MCF 10A (cell line): Measurements from ENCODE around the gene FNTB. TPM values are rescaled to one million over a fixed set of nuclear protein-coding genes. Genes with fewer than 3 reads are reported as not detected.

ENCODE experiments used
- BruUV-seq: library from RNA; stranded (reverse); fragments of 400-500 nt; replicated peaks from 2 replicates; lab custom pipeline; 2021; lab: Mats Ljungman, UMichigan
- CTCF ChIA-PET: fragments of 300-600 bp; sonication (Branson Sonifier 250); formaldehyde crosslinking; extraction: SDS; loops from one replicate; lab custom pipeline; 2021; ENCODE audit warnings: antibody characterized with exemption, inconsistent platforms; lab: Yijun Ruan, JAX
- POLR2A ChIA-PET: fragments of 300-600, 350-650 bp; sonication (Branson Sonifier 250); formaldehyde crosslinking; extraction: SDS; loops from one replicate; lab custom pipeline; 2020; ENCODE audit warnings: antibody characterized with exemption, inconsistent platforms; lab: Yijun Ruan, JAX
- DNase-seq: peaks from one replicate; pipeline ENCODE4 v3.0.0-alpha.2; 2018; ENCODE audit not compliant: unreplicated experiment
- H3K27ac Mint-ChIP-seq: one replicate; pipeline ENCODE4 v1.8.0; 2022; ENCODE audit warnings: mild to moderate bottlenecking, low read depth, mixed read lengths; ENCODE audit not compliant: unreplicated experiment
- H3K27me3 Mint-ChIP-seq: one replicate; pipeline ENCODE4 v1.8.0; 2022; ENCODE audit warnings: mixed read lengths; ENCODE audit not compliant: insufficient read depth, unreplicated experiment
- H3K36me3 Mint-ChIP-seq: one replicate; pipeline ENCODE4 v1.8.0; 2022; ENCODE audit warnings: mild to moderate bottlenecking, moderate library complexity, mixed read lengths; ENCODE audit not compliant: insufficient read depth, unreplicated experiment
- H3K4me1 Mint-ChIP-seq: one replicate; pipeline ENCODE4 v1.8.0; 2022; ENCODE audit warnings: mixed read lengths; ENCODE audit not compliant: insufficient read depth, unreplicated experiment
- H3K4me3 Mint-ChIP-seq: one replicate; pipeline ENCODE4 v1.8.0; 2022; ENCODE audit warnings: mild to moderate bottlenecking, moderate library complexity, mixed read lengths; ENCODE audit not compliant: unreplicated experiment
- H3K9me3 Mint-ChIP-seq: one replicate; pipeline ENCODE4 v1.8.0; 2022; ENCODE audit warnings: mixed read lengths; ENCODE audit not compliant: unreplicated experiment
- intact Hi-C: fragments of 100-400 bp; cut with micrococcal nuclease; formaldehyde crosslinking; loops from 2 replicates; pipeline ENCODE4 v1.14.1; 2022
- microRNA-seq: library from miRNA; unstranded; fragments of <30 nt; microRNA quantifications from one replicate; pipeline ENCODE4 v1.2.0, GENCODE V29; 2022
- total RNA-seq: library from RNA; stranded (reverse); gene quantifications from 2 replicates; pipeline ENCODE4 v1.2.3, GENCODE V29; 2022
- TF ChIP-seq, protein P1 (sequence below): fragments of 200-600 bp; IDR thresholded peaks from one replicate; pipeline ENCODE4 v1.8.0; 2022; ENCODE audit warnings: antibody characterized with exemption, mild to moderate bottlenecking; ENCODE audit not compliant: unreplicated experiment

FNTB gene
- total RNA-seq, 1 experiment from 2014 or later, result 12.2 TPM

DNA sequence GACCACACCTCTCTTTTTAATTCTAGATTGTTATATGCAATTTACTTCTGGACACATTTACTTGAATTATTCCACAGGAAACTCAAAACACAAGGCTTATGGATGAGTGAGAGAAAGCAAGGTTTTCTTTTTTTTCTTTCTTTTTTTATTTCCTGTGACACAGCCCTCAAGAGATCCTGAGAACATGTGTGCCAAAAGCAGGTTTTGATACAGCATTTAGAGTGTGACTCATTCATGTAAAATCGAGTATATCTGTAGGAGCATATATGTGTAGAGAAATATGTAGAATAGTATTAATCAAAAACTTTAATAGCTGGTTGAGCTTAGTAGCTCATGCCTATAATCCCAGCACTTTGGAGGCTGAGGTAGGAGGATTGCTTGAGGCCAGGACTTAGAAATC is 120.0 kb downstream of the FNTB start:
- Mint-ChIP-seq H3K27me3 (no peaks in the 10 kb centered on the region), H3K4me3 (no peak overlapping the region), H3K36me3 (no peaks in the 10 kb centered on the region), H3K27ac (no peak overlapping the region), H3K9me3 (no peaks in the 10 kb centered on the region), H3K4me1 (no peaks in the 10 kb centered on the region)
- ChIA-PET POLR2A (interaction anchor here (0.6 to 1.0 kb wide), 3 partner anchors 60 to 550 kb away, joined by 3 to 4 read pairs (median 3); no protein-coding TSS in a partner anchor), CTCF (no interaction called here)
- intact Hi-C loops, result no loop called here
- TF ChIP-seq, protein P1, sequence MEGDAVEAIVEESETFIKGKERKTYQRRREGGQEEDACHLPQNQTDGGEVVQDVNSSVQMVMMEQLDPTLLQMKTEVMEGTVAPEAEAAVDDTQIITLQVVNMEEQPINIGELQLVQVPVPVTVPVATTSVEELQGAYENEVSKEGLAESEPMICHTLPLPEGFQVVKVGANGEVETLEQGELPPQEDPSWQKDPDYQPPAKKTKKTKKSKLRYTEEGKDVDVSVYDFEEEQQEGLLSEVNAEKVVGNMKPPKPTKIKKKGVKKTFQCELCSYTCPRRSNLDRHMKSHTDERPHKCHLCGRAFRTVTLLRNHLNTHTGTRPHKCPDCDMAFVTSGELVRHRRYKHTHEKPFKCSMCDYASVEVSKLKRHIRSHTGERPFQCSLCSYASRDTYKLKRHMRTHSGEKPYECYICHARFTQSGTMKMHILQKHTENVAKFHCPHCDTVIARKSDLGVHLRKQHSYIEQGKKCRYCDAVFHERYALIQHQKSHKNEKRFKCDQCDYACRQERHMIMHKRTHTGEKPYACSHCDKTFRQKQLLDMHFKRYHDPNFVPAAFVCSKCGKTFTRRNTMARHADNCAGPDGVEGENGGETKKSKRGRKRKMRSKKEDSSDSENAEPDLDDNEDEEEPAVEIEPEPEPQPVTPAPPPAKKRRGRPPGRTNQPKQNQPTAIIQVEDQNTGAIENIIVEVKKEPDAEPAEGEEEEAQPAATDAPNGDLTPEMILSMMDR, result no peak
- no TSS peak for BruUV-seq
- DNase-seq, result no peak

DNA sequence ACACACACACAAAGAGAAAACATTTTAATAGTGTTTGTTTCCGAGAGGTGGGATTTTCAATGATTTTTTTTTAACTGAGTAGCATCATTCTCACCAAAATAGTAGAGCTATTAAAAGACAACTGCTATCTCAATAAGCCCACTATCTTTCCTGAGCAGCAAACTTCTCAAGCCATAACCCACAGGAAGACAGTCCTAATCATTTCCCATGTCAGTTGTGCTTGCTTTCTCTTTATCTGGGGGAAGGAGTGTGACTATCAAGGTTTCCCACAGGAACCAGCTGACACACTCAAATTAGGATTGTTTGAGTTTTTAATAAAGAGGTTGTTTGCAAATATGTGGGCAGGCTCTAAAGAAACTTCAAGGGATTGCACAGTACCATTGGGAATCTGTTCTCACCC is 120.5 kb downstream of the FNTB start:
- intact Hi-C loops, result no loop called here
- no TSS peak for BruUV-seq
- ChIA-PET CTCF (interaction anchor here (0.7 kb wide), 1 partner anchor 1517 kb away, joined by 4 read pairs; no protein-coding TSS in a partner anchor), POLR2A (interaction anchor here (0.6 to 1.0 kb wide), 3 partner anchors 60 to 303 kb away, joined by 3 to 4 read pairs (median 3); no protein-coding TSS in a partner anchor)
- Mint-ChIP-seq H3K36me3 (no peaks in the 10 kb centered on the region), H3K27me3 (no peaks in the 10 kb centered on the region), H3K4me3 (no peak overlapping the region), H3K4me1 (no peaks in the 10 kb centered on the region), H3K27ac (no peak overlapping the region), H3K9me3 (no peaks in the 10 kb centered on the region)
- DNase-seq, result no peak
- TF ChIP-seq, protein P1, result no peak

DNA sequence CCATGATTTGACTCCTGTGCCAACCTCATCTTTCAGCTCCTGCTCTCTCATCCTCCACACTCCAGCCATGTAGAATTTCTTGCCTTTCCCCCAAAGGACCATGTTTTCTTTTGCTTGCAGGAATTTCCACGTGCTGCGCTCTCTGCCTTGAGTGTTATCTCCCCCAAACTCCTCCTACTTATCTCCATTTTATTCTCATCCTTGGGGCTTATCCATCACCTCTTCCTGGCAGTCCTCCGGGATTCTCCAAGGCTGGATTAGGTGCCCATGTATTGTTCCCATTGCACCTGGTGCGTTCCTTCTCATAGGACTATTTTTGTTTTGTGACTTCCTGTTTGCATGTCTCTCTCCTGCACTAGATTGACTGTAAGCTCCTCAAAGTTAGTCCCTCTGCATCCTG is 122.7 kb downstream of the FNTB start:
- DNase-seq, result no peak
- ChIA-PET POLR2A (no interaction called here), CTCF (interaction anchor here (0.6 kb wide), 1 partner anchor 56 kb away, joined by 4 read pairs; no protein-coding TSS in a partner anchor)
- no peak overlapping the region for H3K4me3 Mint-ChIP-seq
- H3K9me3 Mint-ChIP-seq, result no peaks in the 10 kb centered on the region
- H3K4me1 Mint-ChIP-seq, result no peaks in the 10 kb centered on the region
- TF ChIP-seq, protein P1, result no peak
- BruUV-seq, result no TSS peak
- no peaks in the 10 kb centered on the region for H3K36me3 Mint-ChIP-seq
- no peaks in the 10 kb centered on the region for H3K27me3 Mint-ChIP-seq
- intact Hi-C loops, result no loop called here
- no peak overlapping the region for H3K27ac Mint-ChIP-seq

DNA sequence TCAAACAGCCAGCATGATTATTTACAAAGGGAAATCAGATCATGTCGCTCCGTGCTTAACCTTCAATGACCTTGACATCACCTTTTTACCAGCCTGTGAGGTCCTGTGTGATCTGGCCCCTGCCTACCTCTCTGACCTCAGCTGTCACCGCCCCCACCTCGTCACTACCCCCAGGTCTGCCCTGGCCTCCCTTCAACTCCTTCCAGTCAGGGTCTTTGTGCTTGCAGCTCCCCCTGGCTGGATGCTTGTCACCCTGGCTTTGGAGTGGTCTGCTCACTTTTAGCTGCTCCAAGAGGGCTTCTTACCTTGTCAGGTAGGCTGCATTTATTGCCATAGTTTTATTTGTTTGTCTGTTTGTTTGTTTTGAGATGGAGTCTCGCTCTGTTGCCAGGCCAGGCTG is 123.8 kb downstream of the FNTB start:
- no peaks in the 10 kb centered on the region for H3K4me1 Mint-ChIP-seq
- no peaks in the 10 kb centered on the region for H3K27me3 Mint-ChIP-seq
- no peaks in the 10 kb centered on the region for H3K9me3 Mint-ChIP-seq
- POLR2A ChIA-PET, result no interaction called here
- no TSS peak for BruUV-seq
- H3K4me3 Mint-ChIP-seq, result no peak overlapping the region
- TF ChIP-seq, protein P1, result no peak
- CTCF ChIA-PET, result no interaction called here
- intact Hi-C loops, result no loop called here
- H3K27ac Mint-ChIP-seq, result no peak overlapping the region
- no peaks in the 10 kb centered on the region for H3K36me3 Mint-ChIP-seq
- DNase-seq, result no peak

Small RNAs within 50 kb of the gene (microRNA-seq; reads per million reads assigned to microRNA genes)
- not detected for gene MIR4706

Other genes starting within 250 kb of the FNTB start
- gene SPTB, start 107.0 kb upstream of the FNTB start, total RNA-seq, result 1.3 and 2.1 TPM in 2 replicates
- gene CHURC1, start 72.4 kb upstream of the FNTB start, total RNA-seq, result 72.5 and 89.2 TPM in 2 replicates
- not detected in 2 replicates for gene GPX2, start 44.1 kb upstream of the FNTB start, total RNA-seq
- gene RAB15, start 14.6 kb upstream of the FNTB start, total RNA-seq, result 0.28 and 0.66 TPM in 2 replicates
- 116 and 125 TPM in 2 replicates for gene MAX, start 115.6 kb downstream of the FNTB start, total RNA-seq